HEK293T (cell line): ENCODE measurements around the gene NARS2.
"Not testable (repeated sequence)": the region's sequence is repeated elsewhere in the genome, so short reads cannot be mapped to it uniquely, and the experiment has no call there.

Experiments used
- ARNT ChIP-seq: fragments of 450-650 bp; IDR thresholded peaks from 2 replicates; pipeline ENCODE4 v1.6.1; 2017; ENCODE audit warnings: mild to moderate bottlenecking
- BHLHE40 ChIP-seq: fragments of 450-650 bp; IDR thresholded peaks from 2 replicates; pipeline ENCODE4 v1.6.1; 2016; ENCODE audit warnings: mild to moderate bottlenecking, moderate library complexity, borderline replicate concordance
- FOXA1 ChIP-seq: fragments of 450-650 bp; IDR thresholded peaks from 2 replicates; pipeline ENCODE4 v1.6.1; 2016; ENCODE audit warnings: mild to moderate bottlenecking
- NFRKB ChIP-seq: fragments of 450-650 bp; IDR thresholded peaks from 2 replicates; pipeline ENCODE4 v1.6.1; 2016; ENCODE audit warnings: mild to moderate bottlenecking, moderate library complexity
- ZNF384 ChIP-seq: fragments of 450-650 bp; IDR thresholded peaks from 2 replicates; pipeline ENCODE4 v1.6.1; 2016

GRCh38 chr11:78602771-78603170 lies 28.1 kb upstream of the NARS2 start:
- not testable (repeated sequence) for TF ChIP-seq ARNT, NFRKB, ZNF384, BHLHE40, FOXA1
